Esophagus squamous epithelium (tissue), 4 donors: ENCODE results near the gene KRTAP19-8.

Experiments
- CTCF ChIP-seq, 6 experiments: fragments of 450-650 bp in 4 of 6; fragments of 200-600 bp in 2 of 6; sonication (generic) in 2 of 6; IDR thresholded peaks; one replicate each; pipeline ENCODE4 v1.5.1; 2016 to 2019; ENCODE audit warnings: antibody characterized with exemption in 6 of 6, mild to moderate bottlenecking in 4 of 6, moderate library complexity in 4 of 6
- POLR2A ChIP-seq, 4 donors: fragments of 450-650 bp; IDR thresholded peaks; one replicate each; pipeline ENCODE4 v1.6.1; 2017; ENCODE audit warnings: antibody characterized with exemption in 4 of 4, mild to moderate bottlenecking in 4 of 4, moderate library complexity in 3 of 4

GRCh38 chr21:31078216-31078615 is 39.9 kb upstream of the KRTAP19-8 start:
- TF ChIP-seq CTCF (IDR thresholded peaks at IDR 0.05) (no peak), POLR2A (IDR thresholded peaks at IDR 0.05) (no peak)
